GM10248 (cell line): ENCODE results near the gene SOX5.

Experiments
- CTCF ChIA-PET: fragments of 300-600 bp; sonication (Branson Sonifier 250); formaldehyde crosslinking; extraction: SDS; loops from one replicate; lab custom pipeline; 2021; ENCODE audit warnings: antibody characterized with exemption; lab: Yijun Ruan, JAX
- POLR2A ChIA-PET: fragments of 350-650 bp; sonication (Branson Sonifier 250); formaldehyde crosslinking; extraction: SDS; loops from one replicate; lab custom pipeline; 2020; ENCODE audit warnings: antibody characterized with exemption; lab: Yijun Ruan, JAX
- DNase-seq: peaks from one replicate; pipeline ENCODE4 v3.0.0; 2012; ENCODE audit errors: extremely low spot score
- TF ChIP-seq, protein P1 (sequence below): IDR thresholded peaks from 2 replicates; pipeline ENCODE4 v1.5.1; 2012; ENCODE audit warnings: mild to moderate bottlenecking, low read depth; ENCODE audit errors: extremely low read depth, missing control alignments, control extremely low read depth

SOX5 gene

GRCh38 chr12:23899434-23899833 lies 50.0 kb downstream of the SOX5 start:
- CTCF ChIA-PET: interaction anchor here (0.7 to 2.4 kb wide), 4 partner anchors 10 to 31 kb away, joined by 3 to 6 read pairs (median 3); no protein-coding TSS in a partner anchor
- DNase-seq: no peak
- TF ChIP-seq, protein P1, sequence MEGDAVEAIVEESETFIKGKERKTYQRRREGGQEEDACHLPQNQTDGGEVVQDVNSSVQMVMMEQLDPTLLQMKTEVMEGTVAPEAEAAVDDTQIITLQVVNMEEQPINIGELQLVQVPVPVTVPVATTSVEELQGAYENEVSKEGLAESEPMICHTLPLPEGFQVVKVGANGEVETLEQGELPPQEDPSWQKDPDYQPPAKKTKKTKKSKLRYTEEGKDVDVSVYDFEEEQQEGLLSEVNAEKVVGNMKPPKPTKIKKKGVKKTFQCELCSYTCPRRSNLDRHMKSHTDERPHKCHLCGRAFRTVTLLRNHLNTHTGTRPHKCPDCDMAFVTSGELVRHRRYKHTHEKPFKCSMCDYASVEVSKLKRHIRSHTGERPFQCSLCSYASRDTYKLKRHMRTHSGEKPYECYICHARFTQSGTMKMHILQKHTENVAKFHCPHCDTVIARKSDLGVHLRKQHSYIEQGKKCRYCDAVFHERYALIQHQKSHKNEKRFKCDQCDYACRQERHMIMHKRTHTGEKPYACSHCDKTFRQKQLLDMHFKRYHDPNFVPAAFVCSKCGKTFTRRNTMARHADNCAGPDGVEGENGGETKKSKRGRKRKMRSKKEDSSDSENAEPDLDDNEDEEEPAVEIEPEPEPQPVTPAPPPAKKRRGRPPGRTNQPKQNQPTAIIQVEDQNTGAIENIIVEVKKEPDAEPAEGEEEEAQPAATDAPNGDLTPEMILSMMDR: no peak
- POLR2A ChIA-PET: no interaction called here

DNA sequence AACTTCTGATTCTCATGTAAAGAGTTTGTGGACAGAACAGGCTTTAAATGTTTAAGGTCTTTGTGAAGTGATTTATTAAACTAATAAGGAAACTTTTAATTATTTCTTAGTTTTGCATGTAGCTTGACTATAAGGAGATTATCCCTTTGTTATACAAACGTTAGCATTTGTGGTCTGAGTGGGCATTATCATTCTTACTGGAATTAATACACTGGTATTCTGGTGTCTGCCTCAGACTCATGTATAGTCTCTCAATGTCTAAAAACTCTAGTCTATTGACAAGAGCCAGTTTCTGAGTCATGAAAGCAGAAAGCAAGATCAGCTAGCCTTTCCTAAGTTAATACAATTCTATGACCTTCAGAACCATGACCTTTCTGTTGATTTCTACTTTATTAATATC lies 51.3 kb downstream of the SOX5 start:
- ChIA-PET POLR2A (no interaction called here), CTCF (no interaction called here)
- no peak for DNase-seq
- TF ChIP-seq, protein P1: no peak

- TF ChIP-seq, protein P1: no peak
- ChIA-PET CTCF (no interaction called here), POLR2A (no interaction called here)
- DNase-seq: no peak
These were observed 53.7 kb downstream of the SOX5 start for GRCh38 chr12:23895792-23896218.

- no peak for DNase-seq
These were observed 55.9 kb downstream of the SOX5 start for GRCh38 chr12:23893611-23894010.

DNA sequence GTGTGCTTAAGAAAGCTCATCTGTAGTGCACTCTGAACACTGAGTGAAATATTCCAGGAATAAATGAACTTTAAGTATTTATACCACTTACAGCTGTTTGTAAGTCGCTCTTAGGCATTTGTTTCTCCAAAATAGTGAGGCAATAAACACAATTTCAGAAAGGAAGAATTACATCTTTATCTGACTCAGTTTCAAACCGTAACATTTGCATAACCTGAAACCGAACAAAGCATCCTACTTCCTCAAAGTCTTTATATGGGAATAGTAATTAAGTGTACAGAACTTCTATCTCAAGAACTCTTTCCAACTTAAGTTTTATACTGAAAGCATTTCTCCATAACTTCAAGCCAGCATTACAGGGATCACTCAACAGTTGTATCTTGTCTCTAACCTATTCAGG lies 58.4 kb downstream of the SOX5 start:
- ChIA-PET CTCF (no interaction called here), POLR2A (no interaction called here)
- TF ChIP-seq, protein P1: no peak
- DNase-seq: no peak

More at GRCh38 chr12:23893611-23894010, 55.9 kb downstream of the SOX5 start:
- ChIA-PET POLR2A (no interaction called here), CTCF (no interaction called here)
- TF ChIP-seq, protein P1: no peak

GRCh38 chr12:23889069-23889440 lies 60.4 kb downstream of the SOX5 start:
- TF ChIP-seq, protein P1: no peak
- ChIA-PET POLR2A (no interaction called here), CTCF (interaction anchor here (1.4 kb wide), 1 partner anchor 9 kb away, joined by 3 read pairs; no protein-coding TSS in a partner anchor)
- DNase-seq: no peak
